Naive thymus-derived CD8-positive, alpha-beta T cell (primary cell): ENCODE measurements around the gene KRTAP9-4. TPM values are rescaled to one million over a fixed set of nuclear protein-coding genes. Genes with fewer than 3 reads are reported as not detected.
"Not testable (repeated sequence)": the region's sequence is repeated elsewhere in the genome, so short reads cannot be mapped to it uniquely, and the experiment has no call there.

Experiments
- ATAC-seq, 2 donors: fragments of 150-1000 bp; cut with Tn5 transposase in 1 of 2; sonication (Bioruptor Pico), chemical (Tn5 transposase) in 1 of 2; 1 replicate in 1 of 2; 2 replicates in 1 of 2; pipeline ENCODE4 v1.10.0; 2021; ENCODE audit warnings: mild to moderate bottlenecking in 2 of 2, moderate library complexity in 2 of 2
- POLR2A ChIA-PET: fragments of 350-600 bp; sonication (Branson Sonifier 250); formaldehyde crosslinking; loops from one replicate; lab custom pipeline; 2021; ENCODE audit warnings: antibody characterized with exemption; lab: Charles Lee
- DNase-seq, 10 donors: peaks; one replicate each; pipeline versions ENCODE4 v3.0.0 to v3.0.0-alpha.2; 2020 to 2022
- H3K27ac Mint-ChIP-seq, 10 donors: one replicate each; pipeline ENCODE4 v1.8.0; 2020 to 2022; ENCODE audit warnings: mild to moderate bottlenecking in 10 of 10, mixed read lengths in 10 of 10, moderate library complexity in 4 of 10, inconsistent platforms in 1 of 10
- H3K27me3 Mint-ChIP-seq, 5 donors: one replicate each; pipeline ENCODE4 v1.8.0; 2021 to 2022; ENCODE audit warnings: mixed read lengths in 5 of 5
- H3K36me3 Mint-ChIP-seq, 3 donors: one replicate each; pipeline ENCODE4 v1.8.0; 2020 to 2022; ENCODE audit warnings: mixed read lengths in 3 of 3, mild to moderate bottlenecking in 2 of 3, inconsistent platforms in 1 of 3
- H3K4me1 Mint-ChIP-seq, 4 donors: one replicate each; pipeline ENCODE4 v1.8.0; 2021 to 2022; ENCODE audit warnings: mixed read lengths in 4 of 4
- H3K4me3 Mint-ChIP-seq, 10 donors: one replicate each; pipeline ENCODE4 v1.8.0; 2020 to 2022; ENCODE audit warnings: mild to moderate bottlenecking in 10 of 10, mixed read lengths in 10 of 10, moderate library complexity in 6 of 10, inconsistent platforms in 1 of 10
- H3K9me3 Mint-ChIP-seq, 9 donors: one replicate each; pipeline ENCODE4 v1.8.0; 2020 to 2022; ENCODE audit warnings: mixed read lengths in 9 of 9, mild to moderate bottlenecking in 3 of 9, inconsistent platforms in 1 of 9, moderate library complexity in 1 of 9
- polyA plus RNA-seq, 3 donors: library from polyadenylated mRNA; unstranded; fragments of 300-500 nt; fragmentation: Illumina TruSeq; gene quantifications; one replicate each; pipeline ENCODE4 v1.2.3, GENCODE V29; 2021
- total RNA-seq, 8 experiments: library from RNA in 2 of 8; stranded (reverse) in 2 of 8; gene quantifications; one replicate each; pipeline ENCODE4 v1.2.3 and lab custom pipeline; 2021 to 2026

KRTAP9-4 gene
- total and polyA plus RNA-seq, 5 experiments from 2014 or later: not detected

DNA sequence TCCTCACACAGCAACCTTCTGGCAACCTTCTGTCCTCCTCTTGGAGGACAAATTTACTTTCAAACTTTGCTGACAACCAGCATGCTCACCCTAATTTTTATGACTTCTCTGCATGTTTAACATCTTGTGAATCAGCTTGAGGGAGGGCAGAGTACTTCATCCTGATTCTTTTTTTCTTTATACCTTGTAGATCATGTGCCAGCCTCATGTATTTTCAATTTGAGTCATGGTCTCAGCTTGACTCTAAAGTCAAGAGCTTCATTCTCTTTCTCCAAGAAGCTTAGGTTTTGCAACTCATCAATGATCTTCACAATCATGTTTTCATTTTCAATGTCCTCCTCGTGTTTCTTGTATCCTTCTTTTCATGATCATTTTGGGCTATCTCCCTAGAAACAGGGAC, 22.4 kb downstream of the KRTAP9-4 start:
- Mint-ChIP-seq H3K27me3 (peaks cover 0 to 11% (median 5%) of the 10 kb centered on the region in 5 donors), H3K27ac (peak overlapping the region in 3 of 10 donors; percentile 35 to 83 (median 40)), H3K4me3 (no peak overlapping the region), H3K36me3 (no peaks in the 10 kb centered on the region), H3K9me3 (no peaks in the 10 kb centered on the region), H3K4me1 (peaks cover 0 to 10% (median 7%) of the 10 kb centered on the region in 4 donors)
- ATAC-seq (no peak), DNase-seq (no peak)
- POLR2A ChIA-PET: no interaction called here

DNA sequence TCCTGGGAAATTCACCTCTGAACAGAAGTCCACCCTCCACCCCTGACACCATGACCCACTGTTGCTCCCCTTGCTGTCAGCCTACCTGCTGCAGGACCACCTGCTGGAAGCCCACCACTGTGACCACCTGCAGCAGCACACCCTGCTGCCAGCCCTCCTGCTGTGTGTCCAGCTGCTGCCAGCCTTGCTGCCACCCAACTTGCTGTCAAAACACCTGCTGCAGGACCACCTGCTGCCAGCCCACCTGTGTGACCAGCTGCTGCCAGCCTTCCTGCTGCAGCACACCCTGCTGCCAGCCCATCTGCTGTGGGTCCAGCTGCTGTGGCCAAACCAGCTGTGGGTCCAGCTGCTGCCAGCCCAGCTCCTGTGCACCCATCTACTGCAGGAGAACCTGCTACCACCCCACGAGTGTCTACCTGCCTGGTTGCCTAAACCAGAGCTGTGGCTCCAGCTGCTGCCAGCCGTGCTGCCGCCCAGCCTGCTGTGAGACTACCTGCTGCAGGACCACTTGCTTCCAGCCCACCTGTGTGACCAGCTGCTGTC, 26.2 kb downstream of the KRTAP9-4 start, which contains the start of gene KRTAP9-7:
TSS of gene KRTAP9-7 (plus strand) at position 51 of the 543 bp plus-strand sequence. CDS start at position 51, 0 bp downstream.
- H3K36me3 Mint-ChIP-seq, H3K4me1 Mint-ChIP-seq, H3K9me3 Mint-ChIP-seq, H3K4me3 Mint-ChIP-seq, ATAC-seq, POLR2A ChIA-PET, DNase-seq: not testable (repeated sequence)
- Mint-ChIP-seq H3K27ac (peak within 1 kb of the TSS in 3 of 10 donors; percentile 11 to 66 (median 63)), H3K27me3 (peaks cover 0 to 14% (median 3%) of the 10 kb centered on the region in 5 donors)

DNA sequence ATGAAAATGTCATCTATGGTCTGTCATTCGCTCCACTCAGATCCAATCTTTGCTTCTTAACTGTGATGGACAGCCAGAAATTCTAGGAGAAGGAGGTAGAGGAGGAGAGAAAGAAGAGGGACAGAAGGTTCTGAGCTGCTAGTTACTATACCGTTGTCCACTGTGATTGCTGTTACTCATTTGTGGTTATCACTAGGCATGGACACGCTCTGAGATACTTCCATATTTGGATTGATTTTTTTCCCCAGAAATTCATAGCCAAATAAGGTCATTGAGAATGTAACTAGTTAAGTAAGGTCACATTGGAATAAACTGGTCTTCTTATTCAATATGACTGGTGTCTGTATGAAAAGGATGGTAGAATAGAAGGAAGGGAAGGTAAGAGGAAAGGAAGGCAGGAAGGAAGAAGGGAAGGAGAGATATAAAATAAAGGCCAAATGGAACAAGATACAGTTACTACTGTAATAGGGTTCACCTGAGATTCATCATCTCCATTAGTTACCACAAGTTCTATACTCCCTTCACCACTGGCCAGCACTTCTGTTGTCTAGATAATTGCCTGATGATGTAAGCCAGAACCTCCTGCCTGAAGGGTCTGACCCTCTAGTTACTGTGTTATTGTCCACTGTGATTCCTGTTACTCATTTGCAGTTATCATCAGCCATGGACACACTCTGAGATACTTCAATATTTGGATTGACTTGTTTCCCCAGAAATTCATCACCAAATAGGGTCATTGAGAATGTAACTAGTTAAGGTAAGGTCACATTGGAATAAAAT, 28.9 kb downstream of the KRTAP9-4 start:
- POLR2A ChIA-PET: no interaction called here
- Mint-ChIP-seq H3K4me1 (peaks cover under 1 to 10% (median 3%) of the 10 kb centered on the region in 4 donors), H3K36me3 (no peaks in the 10 kb centered on the region), H3K27me3 (peaks cover 0 to 14% (median 3%) of the 10 kb centered on the region in 5 donors), H3K9me3 (no peaks in the 10 kb centered on the region), H3K27ac (peak overlapping the region in 3 of 10 donors; percentile 8 to 54 (median 27)), H3K4me3 (no peak overlapping the region)
- DNase-seq: no peak
- no peak for ATAC-seq

DNA sequence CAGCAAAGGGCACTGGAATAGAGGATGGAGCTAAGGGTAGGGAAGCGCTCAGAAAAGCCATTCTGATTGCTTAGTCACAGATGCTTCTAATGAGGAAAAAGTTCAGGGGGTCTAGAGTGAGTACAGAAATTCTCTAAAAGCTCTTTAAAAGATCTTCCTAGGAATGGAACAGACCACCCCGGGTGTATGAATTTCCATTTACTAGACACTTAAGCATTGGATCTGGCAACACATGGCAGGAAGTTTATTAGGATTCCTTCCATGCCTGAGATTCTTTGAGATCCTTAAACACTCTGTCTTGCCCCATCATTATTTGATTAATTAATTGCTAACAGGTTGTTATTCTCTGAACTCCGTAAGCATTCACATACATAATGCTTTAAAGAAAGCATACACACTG, 34.6 kb downstream of the KRTAP9-4 start:
- POLR2A ChIA-PET: no interaction called here
- Mint-ChIP-seq H3K4me1 (peaks cover 10 to 19% (median 15%) of the 10 kb centered on the region in 4 donors), H3K9me3 (no peaks in the 10 kb centered on the region), H3K27me3 (peaks cover 0 to 1% (median 0%) of the 10 kb centered on the region in 5 donors), H3K4me3 (peak overlapping the region in 1 of 10 donors; percentile 28), H3K27ac (peak overlapping the region in 2 of 10 donors; percentile 11 to 17), H3K36me3 (no peaks in the 10 kb centered on the region)
- no peak for ATAC-seq
- DNase-seq: no peak

DNA sequence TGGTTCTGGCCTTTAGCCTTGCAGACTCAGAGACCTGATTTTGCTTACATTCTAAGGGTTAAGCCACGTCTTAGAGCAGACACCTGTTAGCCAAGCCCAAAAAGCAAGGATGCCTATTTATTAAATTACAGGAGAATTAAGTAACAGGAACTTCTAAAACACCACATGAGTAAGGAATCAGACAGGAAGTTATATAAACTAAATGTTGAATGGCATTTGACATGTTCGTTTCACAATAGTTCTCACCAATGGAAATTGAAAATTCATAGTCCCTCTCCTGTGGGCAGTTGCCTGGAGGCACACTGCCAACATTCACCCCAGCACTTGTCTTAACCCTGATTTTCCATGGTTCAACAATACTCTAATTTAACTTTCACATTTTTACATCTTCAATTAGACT, 35.1 kb downstream of the KRTAP9-4 start:
- POLR2A ChIA-PET: no interaction called here
- ATAC-seq (peak; percentile 37 to 39), DNase-seq (no peak)
- H3K9me3 Mint-ChIP-seq: no peaks in the 10 kb centered on the region
- peak overlapping the region in 3 of 10 donors; percentile 12 to 35 (median 19) for H3K4me3 Mint-ChIP-seq
- H3K27me3 Mint-ChIP-seq: no peaks in the 10 kb centered on the region
- H3K27ac Mint-ChIP-seq: peak overlapping the region in 2 of 10 donors; percentile 37 to 68
- no peaks in the 10 kb centered on the region for H3K36me3 Mint-ChIP-seq
- H3K4me1 Mint-ChIP-seq: peaks cover 10 to 19% (median 15%) of the 10 kb centered on the region in 4 donors

DNA sequence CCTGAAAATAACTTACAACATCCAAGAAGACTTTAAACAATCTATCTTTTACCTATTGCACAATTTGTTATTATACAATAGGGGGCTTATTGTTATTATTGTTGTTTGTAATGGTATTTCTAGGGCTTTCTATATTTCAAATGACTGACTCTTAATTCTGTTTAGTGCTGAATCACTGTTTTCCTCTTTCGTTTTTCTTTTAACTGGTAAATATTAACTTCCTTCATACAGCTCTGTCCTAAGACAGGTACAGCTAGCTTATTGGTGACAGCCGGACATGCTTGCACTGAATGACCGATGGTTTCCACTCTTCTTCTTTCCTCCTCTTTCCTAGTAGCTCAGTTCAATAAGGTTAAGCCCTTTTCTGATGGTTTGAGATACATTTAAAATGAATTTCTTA, 37.6 kb downstream of the KRTAP9-4 start:
- no peaks in the 10 kb centered on the region for H3K9me3 Mint-ChIP-seq
- no peaks in the 10 kb centered on the region for H3K36me3 Mint-ChIP-seq
- DNase-seq (no peak), ATAC-seq (no peak)
- no peak overlapping the region for H3K4me3 Mint-ChIP-seq
- no peaks in the 10 kb centered on the region for H3K27me3 Mint-ChIP-seq
- no peak overlapping the region for H3K27ac Mint-ChIP-seq
- POLR2A ChIA-PET: no interaction called here
- H3K4me1 Mint-ChIP-seq: peaks cover 13 to 19% (median 16%) of the 10 kb centered on the region in 4 donors

DNA sequence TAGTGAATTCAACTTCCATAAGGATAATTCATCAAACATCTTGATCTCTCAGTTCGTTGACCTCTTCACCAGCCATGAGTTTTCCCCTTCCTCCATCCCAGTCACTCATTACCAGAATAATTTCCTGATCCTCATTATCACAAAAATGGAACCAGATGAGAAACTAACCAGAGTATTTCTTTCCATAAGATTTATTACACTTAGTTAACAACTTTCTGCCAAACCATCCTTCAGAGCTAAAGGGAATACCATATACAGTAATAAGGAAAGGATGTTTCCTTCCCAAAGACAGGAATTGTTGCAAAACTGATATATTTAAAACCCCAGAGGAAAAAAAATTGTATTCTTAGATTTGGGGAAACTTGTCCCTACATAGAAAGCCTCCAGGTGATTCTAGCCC, 44.5 kb downstream of the KRTAP9-4 start:
- no peaks in the 10 kb centered on the region for H3K36me3 Mint-ChIP-seq
- POLR2A ChIA-PET: no interaction called here
- peaks cover 0 to 3% (median 0%) of the 10 kb centered on the region in 9 donors for H3K9me3 Mint-ChIP-seq
- H3K4me3 Mint-ChIP-seq: no peak overlapping the region
- no peak for ATAC-seq
- peaks cover 0 to 3% (median 1%) of the 10 kb centered on the region in 4 donors for H3K4me1 Mint-ChIP-seq
- no peaks in the 10 kb centered on the region for H3K27me3 Mint-ChIP-seq
- H3K27ac Mint-ChIP-seq: peak overlapping the region in 2 of 10 donors; percentile 18 to 29
- DNase-seq: no peak

DNA sequence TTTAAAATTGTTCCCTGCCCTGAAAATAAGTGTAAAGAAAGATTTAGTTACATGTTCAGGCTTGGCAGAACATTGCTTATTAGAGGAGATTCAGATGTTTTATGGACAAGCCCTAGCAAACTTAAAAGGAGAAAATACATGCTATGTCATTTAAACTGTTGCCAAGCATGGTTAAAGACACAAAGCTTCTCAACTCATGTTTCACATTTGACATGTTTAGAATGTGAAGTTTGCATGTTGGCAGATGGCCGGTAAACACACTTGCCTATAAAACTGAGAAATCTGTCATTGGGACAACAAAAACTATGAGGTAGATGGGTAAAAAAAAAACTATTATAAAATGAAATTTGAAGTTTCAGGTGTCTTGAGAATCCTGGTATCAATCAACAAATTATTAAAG, 47.4 kb downstream of the KRTAP9-4 start:
- Mint-ChIP-seq H3K4me3 (no peak overlapping the region), H3K27ac (no peak overlapping the region), H3K27me3 (no peaks in the 10 kb centered on the region), H3K36me3 (peaks cover 0 to 8% (median 6%) of the 10 kb centered on the region in 3 donors), H3K4me1 (peaks cover 12 to 27% (median 14%) of the 10 kb centered on the region in 4 donors), H3K9me3 (peaks cover 0 to 10% (median 2%) of the 10 kb centered on the region in 9 donors)
- ATAC-seq (no peak), DNase-seq (no peak)
- POLR2A ChIA-PET: no interaction called here

DNA sequence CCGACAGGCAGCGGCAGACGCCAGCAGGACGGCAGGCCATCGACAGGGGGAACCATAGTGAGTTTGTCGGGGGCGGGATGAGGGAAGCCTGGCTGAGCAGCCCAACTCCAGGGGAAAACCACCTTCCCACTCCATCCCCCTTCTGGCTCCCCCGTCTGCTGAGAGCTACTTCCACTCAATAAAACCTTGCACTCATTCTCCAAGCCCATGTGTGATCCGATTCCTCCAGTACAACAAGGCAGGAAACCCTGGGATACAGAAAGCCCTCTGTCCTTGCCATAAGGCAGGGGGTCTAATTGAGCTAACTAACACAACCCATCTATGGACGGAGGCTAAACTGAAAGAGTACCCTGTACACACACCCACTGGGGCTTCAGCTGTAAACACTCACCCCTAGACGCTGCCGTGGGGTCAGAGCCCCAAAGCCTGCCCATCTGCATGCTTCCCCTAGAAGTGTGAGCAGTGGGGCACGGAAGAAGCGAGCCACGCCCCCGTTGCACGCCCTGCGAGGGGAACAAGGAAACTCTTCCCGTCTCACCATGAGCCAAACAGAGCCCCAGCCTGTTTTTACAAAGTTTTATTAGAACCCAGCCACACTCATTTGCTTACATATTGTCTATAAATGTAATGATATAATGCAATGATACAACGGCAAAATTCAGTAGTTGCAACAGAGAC, 49.1 kb downstream of the KRTAP9-4 start:
- DNase-seq (no peak), ATAC-seq (no peak)
- Mint-ChIP-seq H3K4me1 (peaks cover 16 to 33% (median 21%) of the 10 kb centered on the region in 4 donors), H3K9me3 (peaks cover 0 to 10% (median 2%) of the 10 kb centered on the region in 9 donors), H3K27ac (peak overlapping the region in 1 of 10 donors; percentile 48), H3K27me3 (no peaks in the 10 kb centered on the region), H3K4me3 (no peak overlapping the region), H3K36me3 (peaks cover 0 to 8% (median 6%) of the 10 kb centered on the region in 3 donors)
- POLR2A ChIA-PET: no interaction called here

Other genes with a start within 250 kb of the KRTAP9-4 start
Only the 30 nearest of the 41 such genes appear.
- gene KRTAP2-3, start 189.6 kb upstream of the KRTAP9-4 start, total RNA-seq: not detected
- not detected for gene KRTAP2-3, start 189.6 kb upstream of the KRTAP9-4 start, polyA plus RNA-seq
- gene KRTAP2-4, start 183.8 kb upstream of the KRTAP9-4 start, total RNA-seq: not detected
- gene KRTAP2-4, start 183.8 kb upstream of the KRTAP9-4 start, polyA plus RNA-seq: not detected
- not detected for gene KRTAP4-7, start 165.5 kb upstream of the KRTAP9-4 start, total RNA-seq
- not detected for gene KRTAP4-7, start 165.5 kb upstream of the KRTAP9-4 start, polyA plus RNA-seq
- not detected for gene KRTAP4-8, start 151.5 kb upstream of the KRTAP9-4 start, total RNA-seq
- gene KRTAP4-8, start 151.5 kb upstream of the KRTAP9-4 start, polyA plus RNA-seq: not detected
- not detected for gene KRTAP4-16, start 147.5 kb upstream of the KRTAP9-4 start, total RNA-seq
- gene KRTAP4-16, start 147.5 kb upstream of the KRTAP9-4 start, polyA plus RNA-seq: not detected
- gene KRTAP4-9, start 144.3 kb upstream of the KRTAP9-4 start, total RNA-seq: not detected
- not detected for gene KRTAP4-9, start 144.3 kb upstream of the KRTAP9-4 start, polyA plus RNA-seq
- not detected for gene KRTAP4-11, start 131.3 kb upstream of the KRTAP9-4 start, total RNA-seq
- not detected for gene KRTAP4-11, start 131.3 kb upstream of the KRTAP9-4 start, polyA plus RNA-seq
- gene KRTAP4-12, start 125.5 kb upstream of the KRTAP9-4 start, total RNA-seq: not detected
- gene KRTAP4-12, start 125.5 kb upstream of the KRTAP9-4 start, polyA plus RNA-seq: under 1 TPM in 1 of 3 donors, not detected in 2; 0.15 TPM
- gene KRTAP4-6, start 109.1 kb upstream of the KRTAP9-4 start, total RNA-seq: not detected
- gene KRTAP4-6, start 109.1 kb upstream of the KRTAP9-4 start, polyA plus RNA-seq: not detected
- gene KRTAP4-5, start 99.9 kb upstream of the KRTAP9-4 start, total RNA-seq: not detected
- gene KRTAP4-5, start 99.9 kb upstream of the KRTAP9-4 start, polyA plus RNA-seq: not detected
- gene KRTAP4-4, start 88.9 kb upstream of the KRTAP9-4 start, total RNA-seq: not detected
- gene KRTAP4-4, start 88.9 kb upstream of the KRTAP9-4 start, polyA plus RNA-seq: not detected
- not detected for gene KRTAP4-3, start 81.5 kb upstream of the KRTAP9-4 start, total RNA-seq
- not detected for gene KRTAP4-3, start 81.5 kb upstream of the KRTAP9-4 start, polyA plus RNA-seq
- gene KRTAP4-2, start 71.5 kb upstream of the KRTAP9-4 start, total RNA-seq: not detected
- not detected for gene KRTAP4-2, start 71.5 kb upstream of the KRTAP9-4 start, polyA plus RNA-seq
- gene KRTAP4-1, start 64.8 kb upstream of the KRTAP9-4 start, total RNA-seq: not detected
- gene KRTAP4-1, start 64.8 kb upstream of the KRTAP9-4 start, polyA plus RNA-seq: not detected
- not detected for gene KRTAP9-1, start 59.8 kb upstream of the KRTAP9-4 start, total RNA-seq
- not detected for gene KRTAP9-1, start 59.8 kb upstream of the KRTAP9-4 start, polyA plus RNA-seq
- not detected for gene KRTAP9-2, start 23.0 kb upstream of the KRTAP9-4 start, total RNA-seq
- gene KRTAP9-2, start 23.0 kb upstream of the KRTAP9-4 start, polyA plus RNA-seq: not detected
- gene KRTAP9-3, start 17.2 kb upstream of the KRTAP9-4 start, total RNA-seq: not detected
- gene KRTAP9-3, start 17.2 kb upstream of the KRTAP9-4 start, polyA plus RNA-seq: not detected
- gene KRTAP9-8, start 11.7 kb upstream of the KRTAP9-4 start, total RNA-seq: not detected
- not detected for gene KRTAP9-8, start 11.7 kb upstream of the KRTAP9-4 start, polyA plus RNA-seq
- gene KRTAP9-9, start 5.7 kb downstream of the KRTAP9-4 start, total RNA-seq: not detected
- not detected for gene KRTAP9-9, start 5.7 kb downstream of the KRTAP9-4 start, polyA plus RNA-seq
- not detected for gene KRTAP9-6, start 15.7 kb downstream of the KRTAP9-4 start, total RNA-seq
- gene KRTAP9-6, start 15.7 kb downstream of the KRTAP9-4 start, polyA plus RNA-seq: not detected
- not detected for gene KRTAP9-7, start 26.0 kb downstream of the KRTAP9-4 start, total RNA-seq
- not detected for gene KRTAP9-7, start 26.0 kb downstream of the KRTAP9-4 start, polyA plus RNA-seq
- not detected for gene KRTAP29-1, start 53.2 kb downstream of the KRTAP9-4 start, total RNA-seq
- 1 to 10 TPM in 1 of 3 donors, not detected in 2; 1.1 TPM for gene KRTAP29-1, start 53.2 kb downstream of the KRTAP9-4 start, polyA plus RNA-seq
- gene KRTAP16-1, start 59.6 kb downstream of the KRTAP9-4 start, total RNA-seq: under 1 TPM in 1 of 2 experiments, not detected in 1; 0.23 TPM
- under 1 TPM in 1 of 3 donors, not detected in 2; 0.12 TPM for gene KRTAP16-1, start 59.6 kb downstream of the KRTAP9-4 start, polyA plus RNA-seq
- gene KRTAP17-1, start 66.0 kb downstream of the KRTAP9-4 start, total RNA-seq: not detected
- gene KRTAP17-1, start 66.0 kb downstream of the KRTAP9-4 start, polyA plus RNA-seq: not detected
- gene KRT33A, start 101.1 kb downstream of the KRTAP9-4 start, total RNA-seq: not detected
- not detected for gene KRT33A, start 101.1 kb downstream of the KRTAP9-4 start, polyA plus RNA-seq
- not detected for gene KRT33B, start 120.1 kb downstream of the KRTAP9-4 start, total RNA-seq
- not detected for gene KRT33B, start 120.1 kb downstream of the KRTAP9-4 start, polyA plus RNA-seq
- gene KRT34, start 132.6 kb downstream of the KRTAP9-4 start, total RNA-seq: not detected
- gene KRT34, start 132.6 kb downstream of the KRTAP9-4 start, polyA plus RNA-seq: not detected
- not detected for gene KRT31, start 147.9 kb downstream of the KRTAP9-4 start, total RNA-seq
- not detected for gene KRT31, start 147.9 kb downstream of the KRTAP9-4 start, polyA plus RNA-seq
- not detected for gene KRT37, start 174.9 kb downstream of the KRTAP9-4 start, total RNA-seq
- not detected for gene KRT37, start 174.9 kb downstream of the KRTAP9-4 start, polyA plus RNA-seq
- not detected for gene KRT38, start 191.3 kb downstream of the KRTAP9-4 start, total RNA-seq
- gene KRT38, start 191.3 kb downstream of the KRTAP9-4 start, polyA plus RNA-seq: not detected